PC-3 (cell line): ENCODE data around the gene IL21R. TPM values are rescaled to one million over a fixed set of nuclear protein-coding genes. Genes with fewer than 3 reads are reported as not detected.

Experiments used
- ATAC-seq: fragments of 200-7000 bp; cut with Tn5 transposase; 2 replicates; pipeline ENCODE4 v1.9.1; 2020; ENCODE audit warnings: mild to moderate bottlenecking, moderate library complexity
- BruUV-seq: library from RNA; stranded (reverse); fragments of 400-500 nt; replicated peaks from 2 replicates; lab custom pipeline; 2021; lab: Mats Ljungman, UMichigan
- CTCF ChIA-PET: fragments of 300-600 bp; sonication (Branson Sonifier 250); formaldehyde crosslinking; loops from one replicate; lab custom pipeline; 2022; ENCODE audit warnings: antibody characterized with exemption; lab: Charles Lee
- POLR2A ChIA-PET: fragments of 300-600 bp; sonication (Branson Sonifier 250); formaldehyde crosslinking; loops from one replicate; lab custom pipeline; 2022; ENCODE audit warnings: antibody characterized with exemption; ENCODE audit not compliant: unreplicated experiment; lab: Charles Lee
- DNase-seq: peaks from one replicate; pipeline ENCODE4 v3.0.0-alpha.2; 2015
- H2AFZ ChIP-seq: fragments of 300-600 bp; sonication (generic); 2 replicates; pipeline ENCODE4 v1.6.0; 2016; ENCODE audit warnings: antibody characterized with exemption, low read length
- H3F3A ChIP-seq: fragments of 300-600 bp; sonication (generic); one replicate; pipeline ENCODE4 v1.6.0; 2017; ENCODE audit warnings: antibody characterized with exemption, low read length, control low read depth, mild to moderate bottlenecking; ENCODE audit not compliant: unreplicated experiment
- H3K27ac ChIP-seq: fragments of 300-600 bp; sonication (generic); 2 replicates; pipeline ENCODE4 v1.5.1; 2016; ENCODE audit warnings: mild to moderate bottlenecking, low read length
- H3K27me3 ChIP-seq: fragments of 300-600 bp; sonication (generic); 2 replicates; pipeline ENCODE4 v1.6.1; 2016; ENCODE audit warnings: low read length, mixed read lengths
- H3K36me3 ChIP-seq: fragments of 300-600 bp; sonication (generic); 2 replicates; pipeline ENCODE4 v1.6.1; 2016; ENCODE audit warnings: low read depth, mixed run types, low read length, mixed read lengths
- H3K4me1 ChIP-seq: fragments of 300-600 bp; sonication (generic); 2 replicates; pipeline ENCODE4 v1.5.1; 2016; ENCODE audit warnings: low read length; ENCODE audit not compliant: insufficient read depth
- H3K4me2 ChIP-seq: fragments of 300-600 bp; sonication (generic); 2 replicates; pipeline ENCODE4 v1.6.0; 2016; ENCODE audit warnings: low read length
- H3K4me3 ChIP-seq: fragments of 300-600 bp; sonication (generic); 2 replicates; pipeline ENCODE4 v1.5.1; 2016; ENCODE audit warnings: mild to moderate bottlenecking, low read length, mixed read lengths
- H3K79me2 ChIP-seq: fragments of 300-600 bp; sonication (generic); 2 replicates; pipeline ENCODE4 v1.6.1; 2017; ENCODE audit warnings: low read length, mixed read lengths
- H3K9ac ChIP-seq: fragments of 300-600 bp; sonication (generic); 2 replicates; pipeline ENCODE4 v1.6.0; 2016; ENCODE audit warnings: mild to moderate bottlenecking, low read length
- H3K9me2 ChIP-seq: fragments of 300-600 bp; sonication (generic); replicated peaks from 2 replicates; pipeline ENCODE4 v1.6.1; 2016; ENCODE audit warnings: mixed run types, low read length, mixed read lengths
- H3K9me3 ChIP-seq: fragments of 300-600 bp; sonication (generic); 2 replicates; pipeline ENCODE4 v1.6.1; 2016; ENCODE audit warnings: low read length, mixed read lengths
- H4K20me1 ChIP-seq: fragments of 300-600 bp; sonication (generic); 2 replicates; pipeline ENCODE4 v1.6.1; 2016; ENCODE audit warnings: low read length, mixed read lengths
- CTCF ChIP-seq: fragments of 300-600 bp; sonication (generic); conservative IDR thresholded peaks from 2 replicates; pipeline ENCODE4 v1.5.1; 2017; ENCODE audit warnings: antibody characterized with exemption, low read depth, mild to moderate bottlenecking, low read length
- EZH2 ChIP-seq: fragments of 300-600 bp; sonication (generic); IDR thresholded peaks from one replicate; pipeline ENCODE4 v1.6.1; 2017; ENCODE audit warnings: antibody characterized with exemption, mild to moderate bottlenecking, low read length; ENCODE audit not compliant: unreplicated experiment
- EZH2phosphoT487 ChIP-seq: fragments of 300-600 bp; sonication (generic); IDR thresholded peaks from 2 replicates; pipeline ENCODE4 v1.6.1; 2018; ENCODE audit warnings: mild to moderate bottlenecking, antibody characterized with exemption, low read length, borderline replicate concordance
- intact Hi-C: fragments of 100-400 bp; cut with micrococcal nuclease; formaldehyde crosslinking; loops from 2 replicates; pipeline ENCODE4 v1.9.0; 2023
- total RNA-seq: library from RNA; depleted of rRNA; stranded (reverse); fragments of >200 nt; gene quantifications from 2 replicates; pipeline ENCODE4 v1.2.3, GENCODE V29; 2014

The IL21R gene
- total RNA-seq, 1 experiment from 2014 or later = 0.55 TPM

GRCh38 chr16:27403601-27403992, 1.6 kb downstream of the IL21R start:
- TF ChIP-seq CTCF (no peak), EZH2 (no peak), EZH2phosphoT487 (no peak)
- Histone ChIP-seq H3K9ac (no peak overlapping the region), H3K36me3 (no peaks in the 10 kb centered on the region), H3K4me2 (no peak overlapping the region), H3K9me3 (no peaks in the 10 kb centered on the region), H3K4me1 (no peaks in the 10 kb centered on the region; the same call in 1 of the 2 replicates), H3K27ac (no peak overlapping the region), H3K27me3 (no peaks in the 10 kb centered on the region), H3F3A (no peaks in the 10 kb centered on the region), H3K4me3 (no peak overlapping the region), H4K20me1 (no peaks in the 10 kb centered on the region), H3K79me2 (no peaks in the 10 kb centered on the region), H3K9me2 (no peaks in the 10 kb centered on the region), H2AFZ (no peak overlapping the region)
- ATAC-seq (no peak), DNase-seq (no peak)
- ChIA-PET CTCF (no interaction called here), POLR2A (no interaction called here)
- BruUV-seq = no TSS peak
- intact Hi-C loops = no loop called here

GRCh38 chr16:27404163-27404823, 2.3 kb downstream of the IL21R start:
- no peaks in the 10 kb centered on the region for H3K9me3 ChIP-seq
- POLR2A ChIA-PET = no interaction called here
- no peaks in the 10 kb centered on the region for H3K36me3 ChIP-seq
- no peak overlapping the region for H3K9ac ChIP-seq
- CTCF ChIA-PET = no interaction called here
- no peak for TF ChIP-seq CTCF
- no peak for TF ChIP-seq EZH2phosphoT487
- no peak for TF ChIP-seq EZH2
- H3K27ac ChIP-seq = no peak overlapping the region
- BruUV-seq = no TSS peak
- no peak overlapping the region for H2AFZ ChIP-seq
- H3K4me2 ChIP-seq = no peak overlapping the region
- intact Hi-C loops = no loop called here
- H3K27me3 ChIP-seq = no peaks in the 10 kb centered on the region
- no peaks in the 10 kb centered on the region for H3F3A ChIP-seq
- no peak for ATAC-seq
- H3K9me2 ChIP-seq = no peaks in the 10 kb centered on the region
- no peaks in the 10 kb centered on the region for H3K79me2 ChIP-seq
- DNase-seq = no peak
- no peaks in the 10 kb centered on the region; the same call in 1 of the 2 replicates for H3K4me1 ChIP-seq
- H3K4me3 ChIP-seq = no peak overlapping the region
- no peaks in the 10 kb centered on the region for H4K20me1 ChIP-seq
